GM18519 (cell line): Measurements from ENCODE around the gene PRKCE.
"Not testable (repeated sequence)": the region's sequence is repeated elsewhere in the genome, so short reads cannot be mapped to it uniquely, and the experiment has no call there.

Experiments used
- ATAC-seq: cut with Tn5 transposase; IDR thresholded peaks from one replicate; pipeline ENCODE4 v1.9.1; 2021; ENCODE audit warnings: mild to moderate bottlenecking, moderate library complexity; ENCODE audit not compliant: unreplicated experiment, low FRiP score

The PRKCE gene

GRCh38 chr2:45695480-45696007 is 44.1 kb downstream of the PRKCE start:
- peak; percentile 40 for ATAC-seq

GRCh38 chr2:45696708-45697107 is 45.2 kb downstream of the PRKCE start:
- no peak for ATAC-seq

GRCh38 chr2:45697190-45697589 is 45.7 kb downstream of the PRKCE start:
- ATAC-seq = no peak

- no peak for ATAC-seq
Measured at GRCh38 chr2:45698554-45698953, 47.1 kb downstream of the PRKCE start.

- no peak for ATAC-seq
Measured at GRCh38 chr2:45699032-45699658, 47.7 kb downstream of the PRKCE start.

- ATAC-seq = no peak
Measured at GRCh38 chr2:45700407-45701013, 49.0 kb downstream of the PRKCE start.

- no peak for ATAC-seq
Measured at GRCh38 chr2:45705233-45705632, 53.8 kb downstream of the PRKCE start.

GRCh38 chr2:45706033-45706432 is 54.6 kb downstream of the PRKCE start:
- no peak for ATAC-seq

GRCh38 chr2:45707006-45707405 is 55.5 kb downstream of the PRKCE start:
- no peak for ATAC-seq

- ATAC-seq = no peak
Measured at GRCh38 chr2:45707661-45708060, 56.2 kb downstream of the PRKCE start.

GRCh38 chr2:45708501-45708900 is 57.0 kb downstream of the PRKCE start:
- ATAC-seq = no peak

- ATAC-seq = no peak
Measured at GRCh38 chr2:45709137-45709536, 57.7 kb downstream of the PRKCE start.

GRCh38 chr2:45710468-45710867 is 59.0 kb downstream of the PRKCE start:
- no peak for ATAC-seq

GRCh38 chr2:45711224-45711623 is 59.7 kb downstream of the PRKCE start:
- ATAC-seq = no peak

- no peak for ATAC-seq
Measured at GRCh38 chr2:45712570-45712969, 61.1 kb downstream of the PRKCE start.

GRCh38 chr2:45713136-45713535 is 61.7 kb downstream of the PRKCE start:
- ATAC-seq = no peak

GRCh38 chr2:45713591-45713990 is 62.1 kb downstream of the PRKCE start:
- no peak for ATAC-seq

GRCh38 chr2:45714679-45715078 is 63.2 kb downstream of the PRKCE start:
- ATAC-seq = no peak

GRCh38 chr2:45715601-45716379 is 64.3 kb downstream of the PRKCE start:
- no peak for ATAC-seq

- ATAC-seq = not testable (repeated sequence)
Measured at GRCh38 chr2:45716432-45716831, 65.0 kb downstream of the PRKCE start.

GRCh38 chr2:45716915-45717314 is 65.4 kb downstream of the PRKCE start:
- no peak for ATAC-seq
